ENCODE results near the gene USP36. TPM values are rescaled to one million over a fixed set of nuclear protein-coding genes. Genes with fewer than 3 reads are reported as not detected.

The USP36 gene
- total RNA-seq, 1 donor from 2014 or later: 53.4 TPM

- Mint-ChIP-seq H3K9me3 (no peaks in the 10 kb centered on the region), H3K27me3 (no peaks in the 10 kb centered on the region), H3K36me3 (peaks cover 30% of the 10 kb centered on the region), H3K27ac (no peak overlapping the region), H3K4me3 (no peak overlapping the region), H3K4me1 (ENCODE audit: unreplicated experiment) (no peaks in the 10 kb centered on the region)
- DNase-seq (ENCODE audit: extremely low spot score, unreplicated experiment): no peak
- no peak for TF ChIP-seq CTCF (conservative IDR thresholded peaks at IDR 0.05)
Measured at GRCh38 chr17:78818152-78818846, 22.3 kb downstream of the USP36 start.

- H3K4me1 Mint-ChIP-seq (ENCODE audit: unreplicated experiment): no peaks in the 10 kb centered on the region
- peaks cover 25% of the 10 kb centered on the region for H3K36me3 Mint-ChIP-seq
- no peak for DNase-seq (ENCODE audit: extremely low spot score, unreplicated experiment)
- H3K27me3 Mint-ChIP-seq: no peaks in the 10 kb centered on the region
- H3K27ac Mint-ChIP-seq: no peak overlapping the region
- no peaks in the 10 kb centered on the region for H3K9me3 Mint-ChIP-seq
- TF ChIP-seq CTCF (conservative IDR thresholded peaks at IDR 0.05): no peak
- H3K4me3 Mint-ChIP-seq: no peak overlapping the region
Measured at GRCh38 chr17:78817123-78817522, 23.5 kb downstream of the USP36 start.

- Mint-ChIP-seq H3K36me3 (peaks cover 26% of the 10 kb centered on the region), H3K27me3 (no peaks in the 10 kb centered on the region), H3K27ac (no peak overlapping the region), H3K9me3 (no peaks in the 10 kb centered on the region), H3K4me3 (no peak overlapping the region), H3K4me1 (ENCODE audit: unreplicated experiment) (no peaks in the 10 kb centered on the region)
- no peak for DNase-seq (ENCODE audit: extremely low spot score, unreplicated experiment)
- TF ChIP-seq CTCF (conservative IDR thresholded peaks at IDR 0.05): no peak
Measured at GRCh38 chr17:78815696-78816095, 24.9 kb downstream of the USP36 start.

- no peak for DNase-seq (ENCODE audit: extremely low spot score, unreplicated experiment)
- peaks cover 24% of the 10 kb centered on the region for H3K36me3 Mint-ChIP-seq
- H3K9me3 Mint-ChIP-seq: no peaks in the 10 kb centered on the region
- no peak overlapping the region for H3K27ac Mint-ChIP-seq
- no peak overlapping the region for H3K4me3 Mint-ChIP-seq
- no peak for TF ChIP-seq CTCF (conservative IDR thresholded peaks at IDR 0.05)
- no peaks in the 10 kb centered on the region for H3K27me3 Mint-ChIP-seq
- H3K4me1 Mint-ChIP-seq (ENCODE audit: unreplicated experiment): no peaks in the 10 kb centered on the region
Measured at GRCh38 chr17:78812855-78813254, 27.8 kb downstream of the USP36 start.

GRCh38 chr17:78808163-78808562 lies 32.5 kb downstream of the USP36 start:
- no peak for DNase-seq (ENCODE audit: extremely low spot score, unreplicated experiment)
- H3K4me3 Mint-ChIP-seq: no peak overlapping the region
- no peaks in the 10 kb centered on the region for H3K4me1 Mint-ChIP-seq (ENCODE audit: unreplicated experiment)
- no peaks in the 10 kb centered on the region for H3K27me3 Mint-ChIP-seq
- no peak for TF ChIP-seq CTCF (conservative IDR thresholded peaks at IDR 0.05)
- H3K36me3 Mint-ChIP-seq: peaks cover 30% of the 10 kb centered on the region
- no peaks in the 10 kb centered on the region for H3K9me3 Mint-ChIP-seq
- no peak overlapping the region for H3K27ac Mint-ChIP-seq

All from type B pancreatic cell (in vitro differentiated cells).